NCI-H526 treated with DMSO at 0.1 percent for 48 hours (cell line): ENCODE data around the gene PSTK.

Experiments used
- DNase-seq: peaks from one replicate; lab custom pipeline; 2025; lab: John Stamatoyannopoulos, UW

PSTK gene

DNA sequence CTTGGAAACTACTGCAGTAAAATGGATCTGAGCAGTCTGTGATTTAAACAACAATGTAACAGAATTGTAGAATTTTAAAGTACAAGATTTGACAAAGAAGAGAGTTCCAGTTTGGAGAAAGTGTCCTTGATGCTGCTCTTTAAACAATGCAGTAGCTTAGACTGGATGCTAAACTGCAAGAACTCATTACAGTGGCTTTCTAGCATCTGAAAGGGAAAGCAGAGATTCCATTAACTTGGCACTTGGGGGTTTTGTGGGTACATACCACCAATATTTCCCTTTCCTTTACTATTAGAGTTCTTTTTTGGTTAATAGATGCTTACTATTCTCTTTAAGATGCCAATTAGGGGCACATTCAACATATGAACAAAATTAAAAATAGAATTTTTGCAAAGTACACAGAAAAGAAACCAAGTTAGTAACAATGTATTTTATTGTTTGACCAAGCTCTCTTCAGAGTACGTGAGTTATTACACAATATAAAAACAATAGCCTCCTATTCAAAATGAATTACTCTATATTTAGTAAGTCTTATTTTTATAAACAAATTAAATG is 11.9 kb downstream of the PSTK start:
- no peak for DNase-seq

DNA sequence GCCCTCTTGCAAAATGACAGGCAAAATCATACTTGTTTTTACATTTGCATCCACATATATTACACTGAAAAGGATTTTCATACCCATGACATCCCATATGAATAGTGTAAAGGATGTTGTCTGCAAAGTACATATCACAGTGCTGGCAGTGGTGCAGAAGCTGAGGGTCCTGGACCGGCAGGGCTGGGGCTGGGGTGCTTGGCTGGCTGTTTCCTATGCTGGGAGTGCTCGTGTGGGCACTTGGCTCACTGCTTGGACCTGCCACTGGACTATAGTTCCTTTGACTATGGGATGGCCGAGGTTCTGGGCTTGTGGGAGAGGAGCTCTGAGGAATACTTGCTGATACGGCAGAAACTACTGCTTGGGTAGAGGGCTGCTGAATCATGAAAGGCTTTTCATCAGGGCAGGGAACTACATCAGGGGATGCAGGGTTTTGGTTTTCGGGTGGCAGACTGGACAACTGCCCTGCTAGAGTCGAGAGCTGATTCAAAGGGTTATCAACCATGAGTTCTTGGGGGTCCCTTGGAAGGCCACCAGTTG is 13.7 kb downstream of the PSTK start:
- DNase-seq = no peak

DNA sequence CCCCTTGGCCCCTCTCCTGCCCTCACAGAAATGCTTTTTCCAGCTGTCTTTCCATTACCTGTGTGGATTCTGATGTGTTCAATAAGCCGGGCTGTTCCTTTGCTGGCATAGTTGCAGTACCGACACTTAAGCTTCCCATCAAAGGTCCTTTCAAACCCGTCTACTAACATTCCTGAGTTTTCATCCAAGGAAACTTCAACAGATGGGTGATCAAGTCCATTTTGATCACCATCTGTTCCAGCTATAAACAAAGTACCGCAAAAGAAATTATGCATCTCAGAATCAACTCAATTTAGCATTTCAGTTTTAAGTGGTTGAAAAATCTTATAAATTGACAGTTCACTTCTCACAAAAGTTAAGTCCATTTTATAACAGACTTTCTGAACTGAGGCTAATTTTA is 15.7 kb downstream of the PSTK start:
- DNase-seq = no peak

DNA sequence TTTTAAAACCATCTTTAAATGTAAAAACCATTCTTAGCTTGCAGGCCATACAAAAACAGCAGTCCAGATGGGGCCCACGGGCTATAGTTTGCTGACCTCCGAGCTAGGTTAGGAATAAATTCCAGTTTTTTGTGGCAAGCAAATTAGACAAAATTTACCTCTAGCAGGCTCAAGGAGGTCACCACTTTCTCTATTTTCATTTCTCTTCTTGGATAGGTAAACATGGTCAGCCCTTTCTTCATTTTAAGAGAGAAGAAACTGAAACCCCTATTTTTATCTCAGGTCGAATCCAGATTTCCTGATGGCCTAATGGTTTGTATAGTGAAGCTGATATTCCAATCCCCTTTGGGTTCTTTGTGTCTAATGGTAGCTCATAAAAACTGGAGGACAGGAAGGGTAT is 17.7 kb downstream of the PSTK start:
- DNase-seq = no peak

DNA sequence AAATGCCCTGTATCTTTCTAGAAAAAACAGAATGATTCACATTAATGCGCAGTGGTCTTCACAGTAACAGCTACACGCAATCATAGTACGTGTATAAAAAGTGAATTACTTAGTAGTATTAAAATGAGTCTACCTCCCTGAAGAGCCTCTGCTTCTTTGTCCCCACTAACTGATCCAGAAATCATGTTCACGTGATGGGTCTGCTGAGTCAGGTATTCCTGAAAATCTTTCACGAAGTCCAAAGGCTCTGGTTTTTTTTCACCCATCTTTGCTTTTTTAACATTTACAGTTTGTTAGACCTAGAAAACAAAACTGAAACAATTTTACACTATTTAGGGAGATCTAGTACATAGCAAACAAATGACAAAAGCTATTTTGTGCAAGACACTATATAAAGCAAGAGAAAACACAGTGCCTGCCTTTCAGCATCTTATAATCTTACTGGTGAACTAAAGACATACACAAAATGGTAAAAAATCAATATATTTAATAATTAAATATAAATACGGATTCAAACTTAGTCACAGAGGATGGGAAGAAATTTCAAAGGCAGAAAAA is 18.2 kb downstream of the PSTK start:
- no peak for DNase-seq

DNA sequence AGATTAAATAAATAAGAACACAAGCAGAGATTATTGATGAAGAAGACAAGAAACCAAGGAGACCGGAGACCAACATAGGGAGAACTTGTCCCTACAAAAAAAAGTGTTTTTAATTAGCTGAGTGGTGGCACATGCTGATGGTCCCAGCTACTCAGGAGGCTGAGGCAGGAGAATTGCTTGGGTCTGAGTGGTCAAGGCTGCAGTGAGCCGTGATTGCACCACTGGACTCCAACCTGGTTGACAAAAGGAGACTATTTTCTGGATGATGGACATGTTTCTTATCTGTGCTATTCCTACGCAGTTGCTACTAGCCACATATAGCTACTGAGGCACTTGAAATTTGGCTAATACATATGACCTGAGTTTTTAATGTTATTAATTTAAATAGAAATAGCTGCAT is 18.7 kb downstream of the PSTK start:
- no peak for DNase-seq

DNA sequence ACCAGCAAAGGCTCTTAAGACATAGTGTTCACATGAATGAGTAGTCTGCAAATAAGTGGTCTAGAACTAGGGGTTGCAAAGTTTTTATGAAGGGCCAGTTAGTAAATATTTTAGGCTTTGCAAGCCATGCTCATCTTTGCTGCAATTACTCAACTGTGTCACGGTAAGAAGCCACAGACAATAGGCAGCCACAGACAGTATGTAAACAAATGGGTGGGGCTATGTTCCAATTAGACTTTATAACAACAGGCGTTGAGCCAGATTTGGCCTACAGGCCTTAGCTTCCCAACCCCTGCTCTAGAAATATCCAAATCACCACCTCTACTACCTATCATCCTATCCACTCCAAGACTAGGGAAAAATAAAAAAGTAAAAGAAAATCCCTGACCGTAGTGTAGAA is 19.1 kb downstream of the PSTK start:
- DNase-seq = peak; percentile 77

DNA sequence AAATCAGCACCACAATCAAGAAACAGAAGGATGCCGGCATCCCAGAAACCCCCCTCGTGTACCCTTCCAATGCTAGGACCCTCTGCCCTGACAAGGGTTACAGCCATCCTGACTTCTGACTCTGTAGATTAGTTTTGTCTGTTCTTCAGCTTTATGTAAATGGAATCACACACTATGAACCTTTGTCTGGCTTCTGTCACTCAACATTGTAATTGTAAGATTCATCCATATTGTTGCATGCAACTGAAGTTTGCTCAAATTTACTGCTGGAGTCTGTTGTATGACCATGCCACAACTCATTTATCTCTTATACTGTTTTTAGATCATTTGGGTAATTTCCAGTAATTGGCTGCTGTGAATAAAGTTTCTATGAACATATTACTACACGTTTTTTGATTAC is 20.0 kb downstream of the PSTK start:
- DNase-seq = no peak

DNA sequence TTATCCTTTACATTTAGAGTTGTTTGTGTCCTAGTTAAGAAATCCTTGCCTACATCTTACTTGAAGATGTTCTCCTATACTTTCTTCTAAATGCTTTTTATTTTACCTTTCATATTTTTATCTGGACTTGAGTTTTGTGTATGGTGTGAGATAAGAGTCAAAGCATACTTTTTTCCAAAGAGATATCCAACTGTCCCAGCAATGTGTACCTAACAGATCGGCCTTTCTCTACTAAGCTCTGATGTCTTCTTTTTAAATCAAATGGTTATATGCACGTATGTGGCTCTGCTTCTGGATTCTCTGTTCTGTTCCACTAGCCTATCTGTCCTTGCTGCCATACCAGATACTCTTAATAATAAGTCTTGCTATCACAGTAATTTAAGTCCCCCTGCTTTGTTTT is 21.2 kb downstream of the PSTK start:
- no peak for DNase-seq

DNA sequence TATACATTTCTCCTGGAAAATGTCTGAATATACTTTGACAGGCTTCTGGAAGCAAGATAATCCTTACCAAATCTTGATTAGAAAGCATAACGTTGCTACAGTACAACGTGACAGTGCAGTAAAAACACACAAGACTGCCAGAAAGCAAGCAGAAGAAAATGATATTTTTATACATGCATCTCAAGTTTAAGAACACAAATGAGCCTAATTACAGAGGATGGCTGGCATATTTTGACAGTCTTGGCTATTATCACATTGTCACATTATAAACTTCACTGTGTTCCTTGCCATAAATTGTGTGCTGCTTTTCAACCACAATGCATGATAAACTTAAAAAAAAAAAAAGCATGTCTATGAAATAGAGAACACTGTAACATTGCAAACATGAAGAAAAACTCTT is 24.1 kb downstream of the PSTK start:
- DNase-seq = no peak

DNA sequence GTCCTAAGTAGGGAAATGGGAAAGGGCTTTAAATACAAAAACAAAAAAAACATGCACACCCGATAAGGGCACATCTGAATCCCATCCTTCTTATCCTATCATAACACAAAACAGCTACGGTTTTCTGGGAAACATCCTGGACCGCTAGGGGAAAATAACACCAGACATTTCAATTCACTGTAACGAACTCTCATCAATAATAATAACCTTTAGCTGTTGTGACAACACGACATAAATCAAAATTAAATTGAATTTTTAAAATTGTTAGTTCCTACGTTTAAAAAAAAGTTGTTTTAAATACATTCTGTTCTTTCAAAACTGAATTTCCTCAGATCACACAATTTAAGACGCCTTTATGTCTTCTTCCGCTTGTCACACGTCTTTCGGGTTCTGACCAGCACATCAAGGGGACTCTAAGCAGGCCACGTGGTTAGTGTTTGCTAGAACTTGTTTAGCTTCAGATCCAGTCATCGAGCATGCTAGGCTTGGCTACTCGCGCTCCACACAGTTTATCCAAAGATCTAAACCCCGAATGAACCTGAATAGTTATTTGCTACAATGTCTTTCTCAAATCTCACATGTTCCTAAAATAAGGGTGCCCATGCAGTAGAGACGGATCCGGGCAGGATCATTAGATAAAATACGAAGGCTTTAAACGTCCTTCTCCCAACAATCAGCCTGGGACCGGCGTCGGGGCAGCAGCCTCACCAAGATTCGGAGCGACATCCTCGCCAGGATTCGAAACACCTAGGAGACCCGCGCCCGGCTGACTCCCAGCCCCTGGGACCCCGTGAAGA is 27.6 kb downstream of the PSTK start:
- peak; percentile 62 for DNase-seq

DNA sequence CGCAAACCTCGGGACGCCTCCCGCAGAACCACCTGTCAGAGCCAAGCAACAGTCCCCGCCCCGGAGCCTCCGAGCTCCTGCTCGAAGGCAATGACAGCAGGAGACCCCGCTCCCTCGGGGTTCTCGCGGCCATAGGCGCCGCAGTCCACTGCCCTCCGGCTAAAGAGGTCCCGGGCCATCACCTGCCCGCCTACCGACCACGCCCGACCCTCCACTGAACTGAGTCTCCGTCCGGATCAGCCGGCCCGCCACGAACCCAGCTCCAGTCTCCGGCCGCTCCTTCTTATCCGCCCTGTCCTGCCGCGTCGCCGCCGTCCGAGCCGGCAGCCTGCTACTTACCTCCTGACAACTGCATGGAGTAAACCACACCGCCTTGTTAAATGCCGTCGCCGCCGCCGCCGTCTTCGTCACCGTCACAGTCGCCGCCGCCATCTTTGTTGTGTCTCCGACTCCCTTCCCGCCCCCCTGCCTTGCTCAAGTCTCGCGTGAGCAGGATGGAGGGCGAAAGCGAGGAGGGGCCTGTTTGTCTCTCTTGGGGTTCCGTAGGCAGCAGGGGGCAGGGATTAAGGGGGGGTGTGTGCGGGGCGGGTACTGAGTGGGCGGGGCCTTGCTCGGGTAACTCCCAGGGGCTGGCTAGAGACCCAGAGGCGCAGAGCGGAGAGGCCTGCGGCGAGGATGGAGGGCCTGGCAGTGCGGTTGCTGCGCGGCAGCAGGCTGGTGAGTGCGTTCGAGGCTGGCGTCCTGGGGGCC is 28.3 kb downstream of the PSTK start, which contains the start of the genes ACADSB and IKZF5:
Gene ACADSB (plus strand): TSS at position 652 of the 750 bp plus-strand sequence. CDS start 24 bp downstream, at position 676.
Gene IKZF5 (minus strand): TSS at position 441 of the 750 bp plus-strand sequence. CDS start 10,170 bp downstream, outside the sequence.
- DNase-seq = peak; percentile 81

DNA sequence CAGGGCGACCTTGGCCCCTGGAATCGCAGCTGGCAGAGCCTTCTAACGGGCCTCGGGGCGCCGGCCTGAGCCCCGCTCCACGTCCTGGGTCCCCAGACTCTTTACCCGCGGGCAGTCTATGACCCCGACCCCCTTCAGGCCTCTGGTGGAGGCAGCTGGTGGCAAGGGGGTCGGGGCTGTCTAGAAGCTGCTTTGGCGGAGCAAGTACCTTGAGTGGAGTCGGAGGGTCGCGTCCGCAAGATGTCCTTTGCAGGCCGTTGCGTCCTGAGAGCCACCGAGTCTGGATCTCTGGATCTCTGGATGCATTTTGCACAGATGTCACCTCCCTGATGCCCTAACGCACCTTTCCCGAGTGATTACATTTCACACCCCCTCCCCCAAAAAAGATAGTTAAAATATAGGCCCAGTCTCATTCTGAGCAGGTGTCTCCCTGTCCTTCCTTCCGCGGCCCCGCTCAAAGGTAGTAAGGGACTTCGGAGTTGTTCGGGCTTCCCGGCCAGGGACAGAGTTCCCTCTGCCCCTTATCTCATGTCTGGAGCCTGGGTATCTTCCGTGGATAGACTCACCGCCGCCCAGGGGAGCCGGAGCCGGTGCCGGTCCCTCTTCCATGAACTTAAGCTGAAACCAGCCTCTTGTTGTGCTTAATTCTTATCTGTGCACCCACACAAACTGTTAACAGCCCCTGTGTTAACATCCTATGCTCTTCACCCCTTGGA is 29.1 kb downstream of the PSTK start:
- no peak for DNase-seq

DNA sequence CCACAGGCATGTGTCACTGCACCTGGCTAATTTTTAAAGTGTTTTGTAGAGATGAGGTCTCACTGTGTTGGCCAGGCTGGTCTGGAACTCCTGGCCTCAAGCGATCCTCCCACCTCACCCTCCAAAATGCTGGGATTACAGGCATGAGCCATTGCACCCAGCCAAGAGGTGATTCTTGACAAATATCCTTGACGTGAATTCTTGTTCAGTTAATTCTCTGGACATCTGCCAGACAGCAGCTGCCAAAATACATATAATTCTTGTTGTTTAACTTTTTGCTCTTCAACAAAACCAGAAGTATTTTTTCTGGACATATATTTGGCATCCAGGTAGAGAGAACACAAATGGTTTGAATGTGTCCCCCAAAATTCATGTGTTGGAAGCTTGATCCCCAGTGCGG is 31.8 kb downstream of the PSTK start:
- no peak for DNase-seq

DNA sequence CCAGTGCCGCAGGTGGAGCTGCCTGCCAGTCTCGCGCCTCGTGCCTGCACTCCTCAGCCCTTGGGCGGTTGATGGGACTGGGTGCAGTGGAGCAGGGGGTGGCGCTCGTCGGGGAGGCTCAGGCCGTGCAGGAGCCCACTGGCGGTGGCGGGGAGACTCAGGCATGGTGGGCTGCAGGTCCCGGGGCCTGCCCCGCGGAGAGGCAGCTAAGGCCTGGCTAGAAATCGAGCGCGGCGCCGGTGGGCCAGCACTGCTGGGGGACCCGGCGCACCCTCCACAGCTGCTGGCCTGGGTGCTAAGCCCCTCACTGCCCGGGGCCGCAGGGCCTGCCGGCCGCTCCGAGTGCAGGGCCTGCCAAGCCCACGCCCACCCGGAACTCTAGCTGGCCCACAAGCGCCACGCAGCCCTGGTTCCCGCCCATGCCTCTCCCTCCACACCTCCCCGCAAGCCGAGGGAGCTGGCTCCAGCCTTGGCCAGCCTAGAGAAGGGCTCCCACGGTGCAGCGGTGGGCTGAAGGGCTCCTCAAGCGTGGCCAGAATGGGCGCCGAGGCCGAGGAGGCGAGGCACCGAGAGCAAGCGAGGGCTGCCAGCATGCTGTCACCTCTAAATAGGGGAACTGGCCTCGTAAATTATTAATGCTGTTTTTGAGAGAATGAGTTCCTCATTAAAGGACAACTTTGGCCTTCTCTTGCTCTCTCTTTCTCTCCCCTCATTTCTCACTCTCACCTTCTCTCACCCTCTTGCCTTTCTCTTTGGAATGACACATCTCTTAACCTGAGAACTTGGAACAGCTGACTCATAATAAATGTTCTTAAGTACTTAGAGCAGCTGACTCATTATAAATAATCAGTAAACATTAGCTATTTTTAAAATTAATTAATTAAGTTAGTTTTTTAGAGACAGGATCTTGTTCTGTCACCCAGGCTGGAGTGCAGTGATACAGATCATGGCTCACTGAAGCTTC is 33.5 kb downstream of the PSTK start:
- no peak for DNase-seq

DNA sequence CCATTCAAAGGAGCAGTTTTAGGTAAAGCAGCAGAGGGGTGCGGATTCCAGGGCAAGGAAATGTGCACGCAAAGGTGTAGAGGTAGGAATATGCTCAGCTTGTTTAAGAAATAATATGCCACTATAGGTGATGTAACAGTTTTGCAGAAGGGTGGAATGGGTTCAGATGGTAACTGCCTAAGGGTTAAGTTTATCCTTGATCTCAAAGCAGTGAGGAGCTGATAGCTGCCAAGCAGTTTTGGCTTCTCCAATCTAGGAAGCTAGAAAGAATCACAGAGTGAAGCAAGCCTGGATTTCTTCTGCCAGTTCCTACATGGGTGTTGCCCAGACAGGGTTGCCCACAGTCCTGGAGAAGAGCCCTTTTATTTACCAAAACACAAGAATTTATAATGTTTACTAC is 34.6 kb downstream of the PSTK start:
- no peak for DNase-seq

DNA sequence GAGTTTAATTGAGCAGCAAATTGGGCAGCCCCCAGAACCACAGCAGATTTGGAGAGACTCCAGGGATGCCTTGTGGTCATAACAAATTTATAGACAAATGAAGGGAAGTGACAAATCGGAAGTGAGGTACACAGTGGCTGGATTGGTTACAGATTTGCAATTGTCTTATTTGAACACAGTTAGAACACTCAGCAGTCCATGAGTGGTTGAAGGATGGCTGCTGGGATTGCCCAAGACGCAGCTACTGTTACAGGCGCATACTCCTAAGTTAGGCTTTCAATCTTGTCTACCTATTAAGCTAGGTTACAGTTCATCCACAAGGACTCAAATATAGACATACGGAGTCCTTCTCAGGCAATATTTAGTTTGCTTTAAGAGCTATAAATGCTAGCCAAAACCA is 36.0 kb downstream of the PSTK start:
- DNase-seq = no peak

DNA sequence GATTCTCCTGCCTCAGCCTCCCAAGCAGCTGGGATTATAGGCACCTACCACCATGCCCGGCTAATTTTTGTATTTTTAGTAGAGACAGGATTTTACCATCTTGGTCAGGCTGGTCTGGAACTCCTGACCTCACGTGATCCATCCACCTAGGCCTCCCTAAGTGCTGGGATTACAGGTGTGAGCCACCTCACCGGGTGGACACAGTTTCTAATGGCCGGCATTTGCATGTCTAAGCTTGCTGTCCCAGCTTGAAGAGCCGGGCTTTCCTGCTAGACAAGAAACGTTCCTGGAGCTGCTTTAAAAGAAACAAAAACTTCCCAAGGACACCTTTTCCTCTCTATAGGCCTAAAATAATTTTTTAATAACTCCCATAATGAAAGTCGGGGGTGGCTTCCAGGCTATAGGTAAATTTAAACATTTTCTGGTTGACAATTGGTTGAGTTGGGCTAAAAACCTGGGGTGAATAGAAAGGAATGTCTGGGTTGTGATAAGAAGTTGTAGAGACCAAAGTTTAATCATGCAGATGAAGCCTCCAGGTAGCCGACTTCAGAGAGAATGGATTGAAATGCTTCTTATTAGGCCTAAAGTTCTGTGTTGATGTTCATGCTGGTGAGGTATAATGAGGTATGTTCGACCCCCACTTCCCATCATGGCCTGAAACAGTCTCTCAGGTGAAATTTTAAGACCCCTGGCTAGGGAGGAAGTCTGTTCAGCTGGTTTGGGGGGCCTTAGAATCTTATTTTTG is 37.4 kb downstream of the PSTK start:
- DNase-seq = no peak

DNA sequence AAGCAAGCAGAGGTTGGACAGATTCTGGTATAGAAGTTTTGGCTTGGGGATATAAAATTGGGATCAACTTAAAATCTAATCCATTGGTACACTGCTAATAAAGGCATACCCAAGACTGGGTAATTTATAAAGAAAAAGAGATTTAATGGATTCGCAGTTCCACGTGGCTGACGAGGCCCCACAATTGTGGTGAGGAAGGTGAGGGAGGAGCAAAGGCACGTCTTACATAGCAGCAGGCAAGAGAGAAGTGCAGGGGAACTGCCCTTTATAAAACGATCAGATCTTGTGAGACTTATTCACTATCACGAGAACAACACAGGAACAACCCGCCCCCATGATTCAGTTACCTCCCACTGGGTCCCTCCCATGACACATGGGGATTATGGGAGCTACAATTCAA is 38.3 kb downstream of the PSTK start:
- DNase-seq = no peak

DNA sequence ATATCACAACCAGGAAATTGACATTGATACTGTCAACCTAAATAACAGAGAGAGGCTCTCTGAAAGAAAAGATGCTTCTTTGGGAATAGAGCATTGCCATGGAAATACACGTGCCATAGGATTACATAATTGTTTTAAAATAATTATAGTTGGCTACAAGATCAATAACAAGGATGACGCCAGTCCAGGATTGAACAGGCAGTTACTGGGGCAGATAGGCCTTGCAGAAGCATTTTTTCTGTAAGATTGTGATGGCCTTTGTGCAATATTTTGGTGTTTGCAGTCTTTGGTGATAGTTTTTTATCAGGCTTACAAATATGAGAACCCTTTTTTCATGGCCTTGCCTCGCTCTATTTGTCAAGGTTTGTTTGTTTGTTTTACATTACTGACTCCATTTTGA is 39.1 kb downstream of the PSTK start:
- DNase-seq = no peak
